Activated T-cell treated with anti-CD3 and anti-CD28 coated beads, Interleukin-2, amount 50 U/mL, for 1 hour (primary cell): ENCODE data around the gene FNDC5.

Experiments
- DNase-seq: peaks from one replicate; pipeline ENCODE4 v3.0.0-alpha.2; 2020

Gene FNDC5

GRCh38 chr1:32863881-32864245 is 6.8 kb downstream of the FNDC5 start:
- no peak for DNase-seq

- DNase-seq, result no peak
These were observed 7.4 kb downstream of the FNDC5 start for GRCh38 chr1:32863218-32863880.

DNA sequence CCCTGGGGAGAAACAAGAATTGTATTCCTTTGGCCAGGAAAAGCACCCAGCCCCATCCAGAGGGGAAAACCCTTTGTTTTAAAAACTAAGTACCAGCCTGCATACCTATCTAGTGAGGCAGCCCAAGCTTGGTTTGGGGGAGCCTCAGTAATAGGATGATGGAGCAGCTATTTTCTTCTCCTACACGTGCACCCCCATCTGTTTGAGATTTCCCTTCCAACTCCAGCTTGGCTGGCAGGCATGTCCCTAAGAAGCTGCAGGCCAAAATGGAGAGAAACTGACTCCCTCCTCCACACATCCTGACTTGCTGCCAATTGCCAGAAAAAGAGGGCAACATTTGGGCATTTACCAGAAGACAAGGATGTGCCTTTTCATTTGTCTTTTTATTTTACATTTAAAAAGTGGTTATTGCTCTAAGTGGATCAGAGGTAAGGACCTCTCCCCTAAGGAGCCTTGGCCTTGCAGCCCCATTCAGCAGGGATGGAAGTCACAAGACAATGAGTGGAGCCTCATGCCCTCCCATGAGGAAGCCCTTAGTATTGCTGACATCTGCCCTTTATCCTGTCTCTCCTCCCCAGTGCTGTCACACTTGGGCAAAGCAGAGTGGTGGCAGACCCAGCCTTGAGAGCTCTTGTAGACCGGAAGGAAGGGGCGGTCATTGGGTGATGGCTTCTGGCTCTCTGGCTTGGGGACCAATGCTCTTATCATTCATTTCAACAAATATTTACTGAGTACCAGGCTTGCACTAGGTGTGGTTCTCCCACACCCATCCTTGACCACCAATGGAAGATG is 8.6 kb downstream of the FNDC5 start:
- DNase-seq, result no peak

DNA sequence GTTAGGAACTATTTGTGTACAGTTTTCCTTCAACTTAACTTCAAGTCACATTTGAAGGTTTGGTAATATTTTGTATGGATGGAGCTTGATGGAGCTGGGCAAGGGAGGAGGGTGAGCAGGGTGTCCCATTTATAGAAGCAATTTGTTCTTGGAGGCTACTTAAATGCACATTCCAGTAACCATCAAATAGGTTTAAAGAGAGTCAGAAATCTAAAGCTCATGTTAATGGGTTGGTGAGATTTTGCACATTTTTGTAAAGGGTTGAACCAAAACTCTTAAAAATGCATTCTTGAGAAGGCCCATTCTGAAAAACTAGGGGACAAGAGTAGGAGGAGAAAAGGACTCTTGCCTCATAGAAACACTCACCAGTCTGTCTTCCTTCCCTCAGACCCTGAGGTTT is 10.1 kb downstream of the FNDC5 start:
- no peak for DNase-seq

GRCh38 chr1:32859915-32860314 is 10.8 kb downstream of the FNDC5 start:
- no peak for DNase-seq

DNA sequence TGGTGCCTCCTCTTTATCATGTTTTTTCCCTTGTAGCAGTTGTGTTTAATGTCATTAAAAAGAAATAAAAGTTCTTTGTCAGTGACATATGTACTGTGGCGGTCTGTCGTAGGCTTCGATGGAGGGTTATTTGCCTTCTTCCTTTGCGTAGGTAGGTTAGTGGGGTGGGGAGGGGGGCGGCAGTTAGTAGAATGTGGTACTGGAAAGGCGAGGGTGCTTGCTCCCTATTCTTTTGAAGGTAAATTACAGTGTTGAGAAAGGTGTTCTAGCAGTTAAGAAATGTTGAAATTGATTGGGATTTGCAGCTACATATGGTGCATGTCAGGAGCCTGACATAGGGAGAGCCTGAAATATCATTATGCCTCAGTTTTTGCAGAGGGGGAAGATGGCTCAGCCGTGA is 11.9 kb downstream of the FNDC5 start:
- no peak for DNase-seq

DNA sequence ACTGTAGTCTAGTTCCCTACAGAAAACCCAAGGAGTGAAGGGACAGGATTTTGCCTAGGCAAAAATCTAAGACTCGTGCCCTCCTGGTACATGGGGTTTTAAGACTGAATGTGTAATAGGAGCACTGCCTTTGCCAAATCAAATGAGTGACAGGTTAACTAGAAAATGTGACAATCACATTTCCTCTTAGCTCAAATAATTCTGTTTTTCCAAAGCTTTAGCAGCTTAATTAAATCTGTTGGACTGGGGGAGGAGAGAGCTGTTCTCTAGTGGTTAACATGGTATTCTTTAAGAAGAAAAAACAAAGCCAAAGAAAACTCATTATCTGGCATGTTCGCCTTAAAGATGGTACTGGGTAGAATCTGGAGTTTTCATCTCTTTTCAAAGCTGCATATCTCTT is 12.6 kb downstream of the FNDC5 start:
- no peak for DNase-seq

DNA sequence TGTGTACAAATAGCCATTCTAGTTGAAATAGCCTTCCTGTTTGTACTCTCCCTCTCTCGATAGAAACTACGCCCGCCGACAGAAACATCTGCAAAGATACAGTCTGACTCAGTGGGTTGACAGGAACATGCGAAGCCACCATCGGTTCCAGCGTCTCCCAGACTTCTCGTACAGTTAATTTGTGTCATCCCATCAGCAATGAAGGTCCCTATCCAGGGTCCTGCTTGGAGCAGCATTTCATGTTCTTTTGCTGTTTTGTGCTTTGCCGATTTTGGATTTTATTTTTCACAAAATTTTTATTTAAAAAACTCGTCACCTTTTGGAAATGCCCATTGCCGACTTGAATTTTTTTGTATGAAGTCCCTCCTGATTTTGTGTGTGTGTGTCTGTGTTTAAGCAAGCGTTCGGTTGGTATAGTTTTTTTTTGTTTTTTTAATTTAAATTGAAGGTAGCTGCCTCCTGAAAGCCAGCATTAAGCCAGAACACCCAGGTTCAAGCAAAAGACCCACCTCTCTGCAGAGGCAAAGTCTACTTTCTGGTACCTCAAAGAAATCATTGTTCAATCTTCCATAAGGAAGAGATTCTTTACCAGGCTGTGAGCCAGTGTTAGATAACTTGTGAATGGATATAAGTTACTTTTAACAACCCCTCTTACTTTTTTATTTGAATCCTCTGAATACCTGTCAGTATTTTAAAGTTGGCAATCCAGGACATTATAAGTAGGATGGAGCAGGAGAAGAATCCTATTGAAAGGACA is 14.7 kb downstream of the FNDC5 start:
- no peak for DNase-seq

DNA sequence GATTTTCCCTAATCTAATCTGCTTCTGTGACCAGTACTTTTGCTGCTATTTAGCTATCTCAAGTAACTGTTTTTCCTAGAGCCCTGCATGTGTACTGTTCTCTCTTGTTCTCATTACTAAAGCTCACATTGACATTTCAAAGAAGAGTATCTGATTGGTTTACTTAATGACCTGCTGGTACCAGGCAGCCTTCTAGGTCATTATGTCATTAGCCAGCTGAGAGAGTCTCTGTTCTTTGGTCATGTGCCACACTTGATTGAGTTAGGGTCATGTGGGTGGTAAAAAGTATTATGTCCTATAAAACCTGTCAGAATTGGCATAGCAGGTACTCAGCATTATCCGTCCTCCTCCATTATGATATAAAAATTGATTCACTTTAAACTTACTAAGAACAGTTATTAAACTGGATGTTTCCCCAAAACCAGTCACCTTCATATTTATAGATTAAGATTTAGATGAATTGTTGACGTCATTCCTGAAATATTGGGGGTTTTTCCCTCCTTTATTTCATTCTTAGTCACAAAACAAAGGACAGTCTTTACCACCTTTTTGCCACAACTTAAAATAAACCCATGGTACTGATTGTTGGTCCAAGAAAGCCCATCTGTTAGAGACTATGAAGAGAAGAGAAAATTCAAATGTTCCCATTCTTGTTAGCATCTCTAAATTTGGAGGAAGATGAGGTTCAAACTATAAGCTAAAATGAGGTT is 22.2 kb downstream of the FNDC5 start:
- no peak for DNase-seq

- no peak for DNase-seq
These were observed 38.8 kb downstream of the FNDC5 start for GRCh38 chr1:32831878-32832277.

DNA sequence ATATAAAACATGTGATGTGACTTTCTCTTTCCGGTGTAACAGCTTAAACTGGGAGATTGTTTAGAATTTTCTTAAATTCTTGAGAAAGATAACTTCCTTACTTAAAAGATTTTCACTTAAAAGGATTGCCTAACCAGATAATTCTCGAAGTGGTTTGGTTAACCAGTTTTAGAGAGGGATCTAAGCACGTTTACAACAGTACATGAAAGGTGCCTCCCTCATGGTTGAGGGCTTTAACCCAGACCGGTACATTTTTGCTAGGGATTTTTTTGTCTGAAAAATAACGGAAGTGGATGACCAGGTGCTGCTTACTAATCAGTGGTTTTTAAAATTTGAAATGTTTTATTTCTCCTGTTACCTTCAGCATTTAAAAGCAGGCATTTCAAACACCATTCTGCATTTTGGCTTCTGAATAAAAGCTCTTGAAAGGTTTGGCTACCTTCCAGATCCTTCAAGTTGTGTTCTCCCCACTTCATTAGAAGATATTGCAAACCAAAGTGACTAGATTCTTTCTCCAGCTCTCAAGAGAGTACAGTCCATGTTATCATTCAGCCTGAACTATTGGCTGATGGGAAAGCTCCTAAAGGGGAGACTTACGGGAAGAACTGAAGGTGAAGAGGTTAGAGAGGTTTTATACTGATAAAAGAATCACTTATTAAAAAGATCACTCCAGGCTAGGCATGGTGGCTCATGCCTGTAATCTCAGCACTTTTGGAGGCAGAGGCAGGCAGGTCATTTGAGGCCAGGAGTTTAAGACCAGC is 40.4 kb downstream of the FNDC5 start:
- DNase-seq, result no peak

DNA sequence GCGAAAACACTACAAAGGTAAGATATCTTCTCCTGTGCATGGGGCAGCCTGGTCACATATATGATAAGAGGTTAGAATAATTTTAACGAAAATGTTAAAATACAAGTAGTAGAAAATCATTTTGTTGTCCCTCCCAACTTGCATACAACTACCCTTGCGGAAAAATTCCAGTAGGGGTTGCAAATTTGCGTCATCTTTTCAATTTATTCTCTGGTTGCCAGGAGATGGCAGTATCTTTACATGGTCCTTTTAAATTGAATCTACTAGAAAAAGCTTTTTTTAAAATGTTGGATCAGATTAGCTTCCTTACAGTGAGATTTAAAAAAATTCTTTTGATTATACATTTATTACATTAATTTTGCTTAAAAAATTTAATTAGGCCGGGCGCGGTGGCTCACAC is 42.4 kb downstream of the FNDC5 start:
- DNase-seq, result no peak

GRCh38 chr1:32825181-32825580 is 45.5 kb downstream of the FNDC5 start:
- no peak for DNase-seq

DNA sequence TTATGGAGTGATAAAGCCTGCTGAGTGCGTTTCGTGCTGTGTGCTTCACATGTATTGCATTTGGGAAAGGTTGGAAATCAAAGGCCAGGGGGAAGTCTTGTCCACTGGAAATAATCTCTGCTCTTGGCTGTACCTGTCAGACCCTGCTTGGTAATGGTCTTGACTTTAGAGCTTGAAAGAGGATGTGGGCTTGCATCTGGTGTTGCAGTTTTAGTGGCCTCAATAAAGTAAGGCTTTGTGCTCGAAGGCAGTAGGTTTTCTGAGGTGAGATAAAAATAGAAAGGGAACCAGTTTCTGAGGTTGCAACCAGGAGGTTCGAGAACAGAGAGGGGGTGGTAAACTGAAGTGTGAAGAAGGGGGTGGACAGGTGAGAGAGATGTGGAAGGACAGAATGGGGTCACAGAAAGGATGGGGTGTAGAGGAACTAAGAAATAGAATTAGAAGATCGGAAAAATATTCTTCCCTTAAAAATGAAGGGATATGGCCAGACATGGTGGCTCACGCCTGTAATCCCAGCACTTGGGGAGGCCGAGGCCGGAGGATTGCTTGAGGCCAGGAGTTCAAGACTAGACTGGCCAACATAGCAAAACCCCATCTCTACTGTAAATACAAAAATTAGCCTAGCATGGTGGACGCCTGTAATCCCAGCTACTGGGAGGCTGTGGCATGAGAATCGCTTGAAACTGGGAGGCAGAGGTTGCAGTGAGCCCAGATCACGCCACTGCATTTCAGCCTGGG is 51.7 kb downstream of the FNDC5 start:
- no peak for DNase-seq

- peak; percentile 56 for DNase-seq
These were observed 52.6 kb downstream of the FNDC5 start for GRCh38 chr1:32817815-32818786.

- peak; percentile 100 for DNase-seq
These were observed 53.4 kb downstream of the FNDC5 start, which contains the start of the genes S100PBP and YARS1 for GRCh38 chr1:32817159-32817814. Gene S100PBP (plus strand): TSS chr1:32817653. CDS start chr1:32826100, 8,447 bp downstream. Gene YARS1 (minus strand): TSS chr1:32817358. CDS start chr1:32817244, 114 bp downstream.

DNA sequence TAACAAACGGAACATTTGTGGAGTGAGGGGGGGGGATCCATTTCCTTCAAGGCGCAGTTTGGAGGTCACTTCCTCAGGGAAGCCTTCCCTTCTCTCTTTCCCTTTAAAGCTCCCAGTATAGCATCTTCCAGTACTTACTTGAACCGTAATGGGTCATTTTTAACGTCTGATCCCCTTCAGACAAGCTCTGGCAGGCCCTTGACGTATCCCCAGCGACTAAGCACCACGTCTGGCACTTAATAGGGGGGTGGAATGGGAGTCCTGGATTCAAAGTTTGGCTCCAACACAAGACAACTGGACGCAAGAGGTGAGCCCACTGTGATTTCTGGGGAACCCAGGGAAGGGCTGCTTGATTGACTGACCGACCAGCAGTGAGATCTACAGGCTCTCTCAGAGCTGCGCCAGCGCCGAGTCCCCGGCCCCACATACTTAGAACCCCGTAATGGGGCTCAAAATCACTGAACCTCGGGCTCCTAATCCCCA is 54.0 kb downstream of the FNDC5 start:
- DNase-seq, result no peak

- no peak for DNase-seq
These were observed 56.6 kb downstream of the FNDC5 start for GRCh38 chr1:32813941-32814739.
